GM13976 (cell line): ENCODE measurements around the gene RAB11FIP2.

Experiments used
- DNase-seq: peaks from one replicate; pipeline ENCODE4 v3.0.0; 2012; ENCODE audit warnings: low spot score
- in situ Hi-C: fragments of 300-500 bp; cut with MboI; formaldehyde crosslinking; loops from one replicate; pipeline ENCODE4 v1.12.0; 2022; ENCODE audit warnings: low sequenced_read_pairs, mixed read lengths, inconsistent platforms; ENCODE audit not compliant: unreplicated experiment
- TF ChIP-seq, protein P1 (sequence below): IDR thresholded peaks from 2 replicates; pipeline ENCODE4 v1.5.1; 2012; ENCODE audit warnings: borderline replicate concordance, mild to moderate bottlenecking; ENCODE audit not compliant: insufficient read depth; ENCODE audit errors: extremely low read depth, missing control alignments, control extremely low read depth

Gene RAB11FIP2

GRCh38 chr10:118062798-118063238 is 16.1 kb upstream of the RAB11FIP2 start:
- DNase-seq, result no peak
- in situ Hi-C loops, result no loop called here
- TF ChIP-seq, protein P1, sequence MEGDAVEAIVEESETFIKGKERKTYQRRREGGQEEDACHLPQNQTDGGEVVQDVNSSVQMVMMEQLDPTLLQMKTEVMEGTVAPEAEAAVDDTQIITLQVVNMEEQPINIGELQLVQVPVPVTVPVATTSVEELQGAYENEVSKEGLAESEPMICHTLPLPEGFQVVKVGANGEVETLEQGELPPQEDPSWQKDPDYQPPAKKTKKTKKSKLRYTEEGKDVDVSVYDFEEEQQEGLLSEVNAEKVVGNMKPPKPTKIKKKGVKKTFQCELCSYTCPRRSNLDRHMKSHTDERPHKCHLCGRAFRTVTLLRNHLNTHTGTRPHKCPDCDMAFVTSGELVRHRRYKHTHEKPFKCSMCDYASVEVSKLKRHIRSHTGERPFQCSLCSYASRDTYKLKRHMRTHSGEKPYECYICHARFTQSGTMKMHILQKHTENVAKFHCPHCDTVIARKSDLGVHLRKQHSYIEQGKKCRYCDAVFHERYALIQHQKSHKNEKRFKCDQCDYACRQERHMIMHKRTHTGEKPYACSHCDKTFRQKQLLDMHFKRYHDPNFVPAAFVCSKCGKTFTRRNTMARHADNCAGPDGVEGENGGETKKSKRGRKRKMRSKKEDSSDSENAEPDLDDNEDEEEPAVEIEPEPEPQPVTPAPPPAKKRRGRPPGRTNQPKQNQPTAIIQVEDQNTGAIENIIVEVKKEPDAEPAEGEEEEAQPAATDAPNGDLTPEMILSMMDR, result no peak

DNA sequence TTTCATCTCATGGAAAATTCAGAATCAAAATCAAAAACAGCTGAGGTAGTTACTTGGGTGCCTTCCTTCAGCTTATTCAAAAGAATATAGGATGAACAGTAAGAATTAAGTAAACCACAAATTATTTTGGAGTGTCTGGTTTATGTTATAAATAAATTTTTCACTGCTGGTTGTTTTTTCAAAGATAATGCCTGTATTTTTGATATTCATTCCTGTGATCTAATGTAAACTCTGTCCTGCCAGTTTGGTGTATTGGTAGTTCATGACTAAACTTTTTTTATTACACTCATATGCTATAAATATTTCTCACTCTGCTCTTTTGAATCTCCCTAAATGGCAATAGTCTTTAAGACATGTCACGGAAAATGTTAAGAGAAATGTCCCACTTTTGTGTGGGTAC is 11.6 kb upstream of the RAB11FIP2 start:
- in situ Hi-C loops, result no loop called here
- DNase-seq, result no peak
- TF ChIP-seq, protein P1, result no peak

GRCh38 chr10:118057361-118057760 is 10.6 kb upstream of the RAB11FIP2 start:
- TF ChIP-seq, protein P1, result no peak

DNA sequence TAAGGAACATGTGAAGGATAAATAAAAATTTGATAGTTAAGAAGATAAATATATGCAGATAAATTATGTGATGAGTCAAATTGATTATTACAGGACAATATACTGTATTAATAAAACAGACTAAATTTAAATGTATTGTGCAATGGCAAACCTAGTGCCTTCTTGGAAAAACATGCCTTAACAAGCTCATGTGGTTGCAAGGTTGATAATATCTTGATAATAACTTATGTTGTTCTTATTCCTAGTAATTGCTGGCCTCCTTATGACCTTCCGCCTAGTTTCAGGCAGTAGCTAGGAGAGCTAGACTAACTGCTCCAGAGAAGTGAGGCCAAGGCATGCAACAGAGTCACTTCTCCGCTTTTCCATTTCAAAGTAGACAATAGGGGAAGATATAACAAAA is 7.6 kb upstream of the RAB11FIP2 start:
- TF ChIP-seq, protein P1, result no peak
- DNase-seq, result no peak
- in situ Hi-C loops, result no loop called here

More at GRCh38 chr10:118057361-118057760, 10.6 kb upstream of the RAB11FIP2 start:
- in situ Hi-C loops, result no loop called here
- DNase-seq, result no peak

GRCh38 chr10:118052816-118053215 is 6.1 kb upstream of the RAB11FIP2 start:
- DNase-seq, result no peak
- in situ Hi-C loops, result no loop called here
- TF ChIP-seq, protein P1, result no peak

- no peak for DNase-seq
- in situ Hi-C loops, result no loop called here
- TF ChIP-seq, protein P1, result no peak
Measured at GRCh38 chr10:118047880-118048279, 1.1 kb upstream of the RAB11FIP2 start.
